NCI-H82 treated with DMSO at 0.1 percent for 48 hours (cell line): Measurements from ENCODE around the gene TMEM43.

Experiments used
- DNase-seq: peaks from one replicate; lab custom pipeline; 2025; ENCODE audit not compliant: unreplicated experiment; lab: John Stamatoyannopoulos, UW

The TMEM43 gene

DNA sequence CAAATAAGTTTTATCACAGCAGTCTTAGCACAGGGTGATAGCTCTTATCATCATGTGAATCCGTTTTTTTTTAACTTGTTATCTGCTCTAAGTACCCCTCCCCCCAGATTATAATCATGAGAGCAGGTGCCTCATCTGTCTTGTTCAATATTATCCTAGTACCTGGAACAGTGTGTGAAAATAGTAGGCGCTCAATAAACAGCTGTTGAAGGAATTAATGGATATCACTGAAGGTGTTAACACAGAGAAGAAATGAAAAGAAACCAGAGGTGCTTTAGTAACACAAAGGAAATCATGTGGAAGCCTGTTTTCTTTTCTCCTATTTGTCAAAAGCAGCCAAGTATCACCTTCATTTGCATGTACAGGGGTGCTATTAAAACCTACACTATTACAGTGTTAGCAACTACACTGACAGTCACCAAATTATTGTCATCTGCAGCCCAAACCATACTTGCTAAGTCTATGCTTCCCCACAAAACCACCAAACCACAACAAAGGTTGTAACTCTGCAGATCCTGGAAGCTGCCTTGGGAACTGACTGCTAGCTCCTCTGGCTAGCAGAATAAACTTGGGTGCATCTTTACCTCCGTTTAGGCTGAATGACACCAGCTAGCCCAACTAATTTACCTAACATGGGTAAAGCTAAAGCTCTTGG is 50.7 kb downstream of the TMEM43 start:
- no peak for DNase-seq

DNA sequence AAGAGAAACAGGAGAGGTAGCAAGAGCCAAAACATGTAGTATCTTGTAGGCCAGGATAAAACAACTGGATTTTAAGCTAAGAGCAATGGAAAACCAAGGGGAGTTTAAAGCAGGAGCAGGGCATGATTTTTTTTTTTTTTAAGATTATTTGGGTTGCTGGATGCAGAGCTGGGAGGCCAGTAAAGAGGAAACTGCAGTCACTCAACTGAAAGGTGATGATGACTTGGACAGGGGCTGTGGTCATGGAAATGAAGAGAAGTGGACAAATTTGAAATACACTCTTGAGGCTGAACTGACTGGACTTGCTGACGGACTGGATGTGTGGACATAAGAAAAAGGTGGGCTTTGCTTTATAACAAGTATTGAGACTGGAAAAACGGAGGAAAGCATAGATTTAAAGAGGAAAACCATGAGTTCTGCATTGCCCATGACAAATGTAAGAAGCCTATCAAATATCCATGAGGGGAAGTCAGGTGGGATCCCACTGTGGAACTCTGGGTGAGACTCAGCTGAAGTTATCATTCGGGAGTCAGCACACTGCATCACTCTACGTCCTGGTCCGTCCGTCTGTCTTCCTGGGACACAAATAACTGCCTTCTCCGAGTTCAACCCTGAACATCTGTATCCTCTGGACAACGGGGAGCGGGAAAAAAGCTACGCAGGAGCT is 52.9 kb downstream of the TMEM43 start:
- DNase-seq = no peak

DNA sequence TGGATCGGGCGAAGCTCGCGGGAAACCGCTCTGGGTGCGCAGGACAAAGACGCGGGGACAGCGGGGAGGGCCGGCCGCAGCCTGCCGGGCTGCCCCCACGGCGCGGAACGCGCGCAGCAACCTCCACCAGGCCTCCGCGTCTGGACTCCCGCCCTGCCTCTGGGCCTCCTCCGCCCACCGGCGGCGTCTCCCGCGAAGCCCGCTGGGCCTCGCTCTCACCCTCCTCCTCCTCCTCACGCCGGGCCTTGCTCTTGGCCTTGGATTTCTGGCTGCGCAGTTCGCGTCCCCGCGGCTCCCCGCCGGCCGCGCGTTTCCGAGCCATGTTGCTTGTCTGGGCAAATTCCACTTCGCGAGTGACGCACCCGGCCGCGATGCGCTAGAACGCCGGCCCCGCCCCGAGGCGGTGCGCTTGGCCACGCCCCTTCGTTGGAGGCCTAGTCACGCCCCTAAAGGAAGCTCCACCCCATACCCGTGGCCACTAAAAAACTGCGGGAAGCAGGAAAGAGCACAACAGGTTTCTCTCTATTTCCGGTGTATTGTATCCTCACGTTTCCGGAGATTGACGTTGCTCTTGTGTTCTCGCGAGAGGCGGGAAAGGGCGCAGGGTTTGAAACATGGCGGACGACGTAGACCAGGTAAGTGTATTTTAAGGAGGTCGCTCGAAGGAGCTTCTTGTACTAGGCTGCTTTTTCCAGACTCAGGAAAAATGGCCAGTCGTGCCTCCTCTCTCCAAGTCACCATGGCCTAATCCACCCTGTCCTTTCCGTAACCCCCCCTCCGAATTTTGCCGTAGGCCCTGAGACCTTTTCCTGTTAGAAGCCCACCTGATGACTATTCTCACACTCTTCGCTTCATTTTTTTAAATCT is 53.6 kb downstream of the TMEM43 start, which contains the start of the genes LSM3 and XPC:
Gene LSM3 (plus strand): TSS at position 571 of the 867 bp plus-strand sequence. CDS start 44 bp downstream, at position 615.
Gene XPC (minus strand): TSS at position 355 of the 867 bp plus-strand sequence. CDS start 33 bp downstream, at position 322.
- peak; percentile 94 for DNase-seq

DNA sequence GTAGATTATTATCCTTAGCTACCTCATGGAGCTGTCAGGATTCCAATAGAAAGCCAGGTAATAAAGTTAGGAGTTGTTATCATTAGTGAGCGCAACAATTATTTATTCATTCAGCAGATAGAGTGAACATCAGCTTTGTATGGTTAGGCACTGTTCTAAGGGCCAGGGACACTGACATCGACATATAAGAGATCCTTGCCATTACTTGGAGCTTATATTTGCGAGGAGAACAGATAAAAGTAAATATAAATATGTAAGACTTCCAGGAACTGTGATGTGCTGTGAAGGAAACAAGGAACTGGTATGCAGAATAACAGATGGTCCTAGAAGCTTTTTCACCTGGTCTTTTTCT is 54.2 kb downstream of the TMEM43 start:
- no peak for DNase-seq

DNA sequence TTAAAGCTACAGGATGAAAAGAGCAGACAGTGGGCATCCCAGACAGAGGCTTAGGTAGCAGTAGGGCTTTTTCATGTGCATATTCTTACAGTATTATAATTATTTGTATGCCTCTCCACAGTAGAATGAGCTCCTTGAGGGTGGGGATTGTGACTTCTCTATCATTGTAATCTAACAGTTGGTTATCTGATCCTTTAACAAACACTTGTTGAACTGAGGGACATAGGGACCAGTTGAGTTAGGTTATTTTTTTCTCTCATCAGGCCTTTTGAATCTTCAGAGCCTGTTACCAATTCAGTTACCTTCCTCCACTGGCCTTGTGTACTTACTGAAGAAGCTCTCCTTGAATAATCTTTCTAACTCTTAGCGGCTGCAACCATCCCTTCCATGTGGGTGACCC is 54.9 kb downstream of the TMEM43 start:
- DNase-seq = no peak

DNA sequence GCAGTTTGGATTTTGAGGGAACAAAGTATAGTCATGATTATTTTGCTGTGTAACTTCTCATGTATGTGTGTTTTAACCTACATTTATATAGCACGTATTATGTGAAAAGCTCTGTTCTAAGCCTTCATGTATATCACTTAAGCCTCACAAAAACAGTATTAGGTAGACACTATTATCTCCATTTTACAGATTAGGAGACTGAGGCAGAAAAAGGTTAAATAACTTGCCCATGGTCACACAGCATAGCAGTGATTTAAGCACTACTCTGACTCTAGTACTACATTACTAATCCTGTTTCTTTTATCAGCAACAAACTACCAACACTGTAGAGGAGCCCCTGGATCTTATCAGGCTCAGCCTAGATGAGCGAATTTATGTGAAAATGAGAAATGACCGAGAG is 56.4 kb downstream of the TMEM43 start:
- no peak for DNase-seq

DNA sequence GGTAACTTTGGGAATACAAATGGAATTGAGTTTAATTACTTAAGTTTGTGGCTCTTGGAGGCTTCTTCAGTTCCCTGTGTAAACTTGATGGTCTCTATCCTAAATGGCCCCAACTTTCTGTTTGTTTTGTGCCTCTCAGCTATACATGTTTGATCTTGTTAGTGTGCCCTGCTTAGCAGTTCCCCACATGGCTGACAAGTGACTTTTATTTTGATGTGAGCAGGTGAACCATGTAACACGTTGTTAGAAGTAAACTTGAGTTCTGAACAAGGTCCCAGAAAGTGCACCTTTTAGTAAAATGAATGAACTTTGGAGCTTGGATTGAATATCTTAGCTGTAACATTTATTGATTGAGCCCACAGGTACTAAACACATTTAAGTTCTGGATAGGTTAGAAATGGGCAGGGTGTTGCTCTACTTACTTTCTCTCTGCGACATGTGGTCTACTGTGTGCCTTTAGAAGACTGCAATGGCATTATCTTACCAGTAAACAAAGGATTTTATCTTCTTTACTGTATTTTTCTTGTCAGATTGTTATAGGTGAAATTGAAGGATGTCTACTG is 58.2 kb downstream of the TMEM43 start:
- no peak for DNase-seq

DNA sequence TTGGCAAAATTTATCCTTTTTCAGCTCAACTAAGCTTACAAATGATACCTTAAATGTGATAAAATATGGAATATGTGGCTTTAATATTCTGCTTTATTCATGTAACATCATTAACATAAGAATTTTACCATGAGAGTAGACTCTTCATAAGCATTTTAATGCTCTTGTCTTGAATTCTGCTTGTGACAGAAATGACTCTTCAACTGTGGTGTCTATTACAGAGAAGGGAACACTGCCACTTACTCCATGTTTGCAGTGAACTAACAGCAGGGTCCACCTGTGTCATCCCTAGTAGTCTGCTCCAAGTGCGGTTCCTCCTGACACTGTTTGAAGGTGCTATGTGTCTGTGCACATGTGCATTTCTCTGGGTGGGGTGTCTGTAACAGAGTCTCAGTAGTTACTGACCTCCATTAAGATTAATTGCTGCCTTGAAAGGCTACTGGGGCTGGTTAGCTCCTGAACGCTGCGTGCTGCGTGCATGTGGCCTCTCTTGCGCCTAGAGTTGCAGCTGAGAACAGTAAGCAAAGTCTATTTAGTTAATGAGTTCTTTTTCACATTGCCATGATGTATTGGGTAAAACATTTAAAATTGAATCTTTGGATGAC is 62.1 kb downstream of the TMEM43 start:
- DNase-seq = no peak

DNA sequence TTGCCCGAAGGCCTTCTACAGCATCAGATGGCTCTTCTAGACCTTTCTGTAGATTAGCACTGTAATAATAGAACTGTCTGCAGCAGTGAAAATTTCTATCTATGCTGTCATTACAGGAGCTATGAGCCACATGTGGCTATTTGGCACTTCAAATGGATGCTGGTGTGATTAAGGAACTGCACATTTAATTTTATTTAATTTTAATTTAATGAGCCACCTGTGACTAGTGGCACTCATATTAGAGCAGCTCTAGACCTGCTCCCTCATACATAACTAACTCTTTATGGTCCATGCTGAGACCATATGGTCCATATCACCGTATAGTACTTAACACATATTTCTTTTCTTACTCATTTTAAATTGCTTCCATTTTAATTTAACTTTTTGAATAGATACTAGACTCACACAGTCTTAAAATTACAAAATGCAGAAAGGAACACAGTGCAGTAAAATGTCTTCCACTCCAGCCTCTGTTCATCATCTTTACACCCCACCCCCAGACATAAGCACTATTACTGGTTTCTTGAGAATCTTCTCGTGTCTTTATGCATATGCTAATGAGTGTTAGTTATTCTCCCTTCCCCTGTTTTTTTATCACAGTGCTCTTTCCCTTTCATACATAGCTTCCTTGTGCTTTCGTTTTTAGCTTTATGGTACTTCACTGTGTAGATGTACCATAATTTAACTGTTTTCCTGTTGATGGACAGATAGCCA is 63.3 kb downstream of the TMEM43 start:
- no peak for DNase-seq
